Endothelial cell of umbilical vein (primary cell): ENCODE results near the gene RBFOX1. TPM values are rescaled to one million over a fixed set of nuclear protein-coding genes. Genes with fewer than 3 reads are reported as not detected.

ENCODE experiments used
- BruUV-seq: library from RNA; stranded (reverse); fragments of 400-500 nt; replicated peaks from 2 replicates; lab custom pipeline; 2021; lab: Mats Ljungman, UMichigan
- CTCF ChIA-PET: fragments of 300-600, 350-600 bp; sonication (Branson Sonifier 250); formaldehyde crosslinking; loops from one replicate; lab custom pipeline; 2021; ENCODE audit warnings: antibody characterized with exemption, inconsistent platforms; lab: Charles Lee
- POLR2A ChIA-PET: fragments of 300-600, 350-600 bp; sonication (Branson Sonifier 250); formaldehyde crosslinking; loops from one replicate; lab custom pipeline; 2021; ENCODE audit warnings: antibody characterized with exemption, inconsistent platforms; lab: Charles Lee
- DNase-seq: peaks from one replicate; pipeline ENCODE4 v3.0.0-alpha.2; 2011; ENCODE audit warnings: low read depth, low spot score
- FAIRE-seq: peaks from 2 replicates; lab custom pipeline; 2011; peaks lifted over from hg19 to GRCh38; lab: Jason Lieb, UNC
- H2AFZ ChIP-seq: 2 replicates; pipeline ENCODE4 v1.6.0; 2012; ENCODE audit warnings: low read depth, low read length, control low read depth, inconsistent platforms
- H3K27ac ChIP-seq: 2 replicates; pipeline ENCODE4 v1.5.1; 2011; ENCODE audit warnings: low read depth, mild to moderate bottlenecking, control low read depth, low read length, moderate library complexity; ENCODE audit not compliant: insufficient read depth
- H3K27me3 ChIP-seq, 2 experiments: 2 replicates each; pipeline versions ENCODE4 v1.6.0 to v1.6.1; 2011; ENCODE audit warnings: low read length in 2 of 2, mixed read lengths in 1 of 2; ENCODE audit not compliant: control insufficient read depth in 2 of 2, insufficient read depth in 2 of 2
- H3K36me3 ChIP-seq, 2 experiments: 2 replicates in 1 of 2; 3 replicates in 1 of 2; pipeline ENCODE4 v1.5.1; 2011; ENCODE audit warnings: low read length in 2 of 2, mild to moderate bottlenecking in 1 of 2, moderate library complexity in 1 of 2; ENCODE audit not compliant: control insufficient read depth in 2 of 2, insufficient read depth in 2 of 2; ENCODE audit errors: extremely low read depth in 1 of 2
- H3K4me1 ChIP-seq: 3 replicates; pipeline ENCODE4 v1.5.1; 2011; ENCODE audit warnings: mild to moderate bottlenecking, low read length; ENCODE audit not compliant: control insufficient read depth, insufficient read depth; ENCODE audit errors: extremely low read depth
- H3K4me2 ChIP-seq: 2 replicates; pipeline ENCODE4 v1.6.1; 2011; ENCODE audit warnings: low read length, control low read depth, mixed read lengths; ENCODE audit not compliant: insufficient read depth
- H3K4me3 ChIP-seq, 3 experiments: fragments of 200-600 bp in 1 of 3; sonication (generic), shearing (Covaris generic) in 1 of 3; replicated peaks in 1 of 3; 2 replicates each; pipeline ENCODE4 v1.5.1; 2011 to 2016; ENCODE audit warnings: control low read depth in 3 of 3, low read length in 3 of 3, mild to moderate bottlenecking in 2 of 3, inconsistent platforms in 1 of 3, low read depth in 1 of 3, moderate library complexity in 1 of 3; ENCODE audit not compliant: insufficient read depth in 1 of 3
- H3K79me2 ChIP-seq: 2 replicates; pipeline ENCODE4 v1.6.0; 2012; ENCODE audit warnings: low read length, inconsistent platforms; ENCODE audit not compliant: control insufficient read depth, insufficient read depth
- H3K9ac ChIP-seq: replicated peaks from 2 replicates; pipeline ENCODE3; 2011; ENCODE audit warnings: low read length, control low read depth; ENCODE audit not compliant: insufficient read depth; ENCODE audit errors: extremely low read depth
- H3K9me1 ChIP-seq: replicated peaks from 3 replicates; pipeline ENCODE4 v1.6.0; 2011; ENCODE audit warnings: mild to moderate bottlenecking, low read length; ENCODE audit not compliant: control insufficient read depth, insufficient read depth; ENCODE audit errors: extremely low read depth
- H3K9me3 ChIP-seq: replicated peaks from 2 replicates; pipeline ENCODE4 v1.5.1; 2012; ENCODE audit warnings: low read length, inconsistent platforms; ENCODE audit not compliant: control insufficient read depth, insufficient read depth
- H4K20me1 ChIP-seq: replicated peaks from 2 replicates; pipeline ENCODE3; 2011; ENCODE audit warnings: mild to moderate bottlenecking, low read length; ENCODE audit not compliant: control insufficient read depth, insufficient read depth; ENCODE audit errors: extremely low read depth
- CTCF ChIP-seq, 2 donors: IDR thresholded peaks; 1 replicate in 1 of 2; 2 replicates in 1 of 2; pipeline ENCODE4 v1.5.1; 2011; ENCODE audit warnings: low read length in 2 of 2, mild to moderate bottlenecking in 2 of 2, moderate library complexity in 2 of 2, control low read depth in 1 of 2, inconsistent platforms in 1 of 2, low read depth in 1 of 2; ENCODE audit not compliant: insufficient read depth in 1 of 2; ENCODE audit errors: extremely low read depth in 1 of 2
- EZH2 ChIP-seq: IDR thresholded peaks from 2 replicates; pipeline ENCODE4 v1.6.1; 2012; ENCODE audit warnings: borderline replicate concordance, low read depth, mild to moderate bottlenecking, moderate library complexity, low read length, inconsistent platforms; ENCODE audit not compliant: severe bottlenecking
- FOS ChIP-seq: IDR thresholded peaks from 2 replicates; pipeline ENCODE4 v1.6.1; 2011; ENCODE audit warnings: mild to moderate bottlenecking, low read length, moderate library complexity, borderline replicate concordance; ENCODE audit not compliant: insufficient read depth
- GATA2 ChIP-seq: IDR thresholded peaks from 2 replicates; pipeline ENCODE4 v1.7.0; 2011; ENCODE audit warnings: low read depth, mild to moderate bottlenecking, moderate library complexity, mixed read lengths, low read length; ENCODE audit not compliant: insufficient read length, insufficient read depth
- JUN ChIP-seq: IDR thresholded peaks from 2 replicates; pipeline ENCODE4 v1.6.1; 2011; ENCODE audit warnings: borderline replicate concordance, low read depth; ENCODE audit not compliant: insufficient read length, insufficient read depth
- MAX ChIP-seq: IDR thresholded peaks from 2 replicates; pipeline ENCODE4 v1.6.1; 2011; ENCODE audit not compliant: insufficient read depth, insufficient read length
- MYC ChIP-seq: IDR thresholded peaks from one replicate; pipeline ENCODE4 v1.6.1; 2011; ENCODE audit warnings: mild to moderate bottlenecking, low read depth, low read length
- POLR2A ChIP-seq: IDR thresholded peaks from 2 replicates; pipeline ENCODE4 v1.6.1; 2012; ENCODE audit warnings: low read depth, mild to moderate bottlenecking, control low read depth, low read length
- POLR2AphosphoS5 ChIP-seq: IDR thresholded peaks from 2 replicates; pipeline ENCODE4 v1.6.1; 2012; ENCODE audit warnings: low read depth, mild to moderate bottlenecking, control low read depth, low read length, moderate library complexity; ENCODE audit not compliant: insufficient read depth
- dilution Hi-C: fragments of 300-500 bp; cut with MboI; formaldehyde crosslinking; loops from one replicate; pipeline ENCODE4 v1.15.0; 2019; ENCODE audit warnings: low sequenced_read_pairs; ENCODE audit not compliant: extremely low pct_ligation_motif_present
- intact Hi-C: fragments of 100-400 bp; cut with micrococcal nuclease; formaldehyde crosslinking; loops from one replicate; pipeline ENCODE4 v1.10.0; 2022
- polyA plus RNA-seq, 4 experiments: library from polyadenylated mRNA; depleted of rRNA in 3 of 4; stranded (reverse) in 3 of 4; unstranded in 1 of 4; fragments of >200 nt; gene quantifications; 2 replicates each; pipeline versions ENCODE4 v1.2.1 to v1.2.3, GENCODE V29; 2011 to 2012; ENCODE audit warnings: missing spikeins in 1 of 4
- total RNA-seq: library from RNA; stranded (reverse); gene quantifications from 2 replicates; pipeline ENCODE4 v1.2.3, GENCODE V29; 2021

RBFOX1 gene
- total and polyA plus RNA-seq, 2 donors (not counting 3 experiments of a cell fraction or from before 2014, with no cell fraction given): not detected

GRCh38 chr16:7405166-7405565 is 72.5 kb downstream of the RBFOX1 start:
- Histone ChIP-seq H3K36me3 (no peaks in the 10 kb centered on the region), H2AFZ (no peak overlapping the region), H3K4me3 (no peak overlapping the region), H3K27me3 (no peaks in the 10 kb centered on the region), H3K79me2 (no peaks in the 10 kb centered on the region), H3K9me3 (no peaks in the 10 kb centered on the region), H3K9ac (no peak overlapping the region), H4K20me1 (no peaks in the 10 kb centered on the region), H3K4me1 (no peaks in the 10 kb centered on the region), H3K9me1 (no peaks in the 10 kb centered on the region), H3K4me2 (no peak overlapping the region), H3K27ac (no peak overlapping the region)
- ChIA-PET CTCF (no interaction called here), POLR2A (no interaction called here)
- dilution Hi-C loops (no loop called here), intact Hi-C loops (no loop called here)
- TF ChIP-seq GATA2 (no peak), MYC (no peak), POLR2A (no peak), MAX (no peak), CTCF (IDR thresholded peaks at IDR 0.05; ENCODE audit: extremely low read depth in 1 of 2, insufficient read depth in 1 of 2, low read depth in 1 of 2, low read length in 2 of 2) (no peak)
- FAIRE-seq (no peak), DNase-seq (no peak)
- BruUV-seq: no TSS peak

GRCh38 chr16:7408700-7409365 is 76.2 kb downstream of the RBFOX1 start:
- H3K27ac ChIP-seq: no peak overlapping the region
- dilution Hi-C loops (no loop called here), intact Hi-C loops (no loop called here)
- no peak overlapping the region for H3K4me3 ChIP-seq
- no peak overlapping the region for H2AFZ ChIP-seq
- CTCF ChIA-PET: no interaction called here
- H3K9me1 ChIP-seq: no peaks in the 10 kb centered on the region
- no peaks in the 10 kb centered on the region for H3K27me3 ChIP-seq
- H3K9me3 ChIP-seq: no peaks in the 10 kb centered on the region
- no peaks in the 10 kb centered on the region for H3K36me3 ChIP-seq
- H3K9ac ChIP-seq: no peak overlapping the region
- TF ChIP-seq GATA2: no peak
- no peak for TF ChIP-seq EZH2
- no peak for TF ChIP-seq JUN
- no peak for TF ChIP-seq CTCF (IDR thresholded peaks at IDR 0.05; ENCODE audit: extremely low read depth in 1 of 2, insufficient read depth in 1 of 2, low read depth in 1 of 2, low read length in 2 of 2)
- no peak for TF ChIP-seq POLR2AphosphoS5
- TF ChIP-seq MAX: no peak
- TF ChIP-seq FOS: no peak
- no peak for TF ChIP-seq MYC
- no peak for TF ChIP-seq POLR2A
- H3K4me2 ChIP-seq: no peak overlapping the region
- no peaks in the 10 kb centered on the region for H4K20me1 ChIP-seq
- no TSS peak for BruUV-seq
- FAIRE-seq: no peak
- POLR2A ChIA-PET: no interaction called here
- DNase-seq: no peak
- H3K79me2 ChIP-seq: no peaks in the 10 kb centered on the region
- H3K4me1 ChIP-seq: no peaks in the 10 kb centered on the region
